HCT116 (cell line): ENCODE results near the gene ATP6V1E1. TPM values are rescaled to one million over a fixed set of nuclear protein-coding genes. Genes with fewer than 3 reads are reported as not detected.

Experiments
- ATAC-seq: fragments of 200-7000 bp; cut with Tn5 transposase; 2 replicates; pipeline ENCODE4 v1.9.1; 2020; ENCODE audit warnings: mild to moderate bottlenecking, moderate library complexity
- BruUV-seq: library from RNA; stranded (reverse); fragments of 400-500 nt; replicated peaks from 2 replicates; lab custom pipeline; 2021; lab: Mats Ljungman, UMichigan
- CTCF ChIA-PET: fragments of 300-600 bp; sonication (Branson Sonifier 250); formaldehyde crosslinking; loops from one replicate; lab custom pipeline; 2021; ENCODE audit warnings: antibody characterized with exemption; lab: Charles Lee
- POLR2A ChIA-PET: fragments of 300-600, 350-600 bp; sonication (Branson Sonifier 250); formaldehyde crosslinking; loops from one replicate; lab custom pipeline; 2021; ENCODE audit warnings: antibody characterized with exemption; lab: Charles Lee
- RAD21 ChIA-PET, 2 experiments: fragments of 300-600 bp; sonication (Branson Sonifier 250); formaldehyde crosslinking; loops; one replicate each; lab custom pipeline; 2023; ENCODE audit warnings: low total read pairs in 2 of 2; ENCODE audit not compliant: uncharacterized antibody in 2 of 2, unreplicated experiment in 2 of 2, low non-redundant PET in 1 of 2; lab: Charles Lee
- DNase-seq: peaks from one replicate; pipeline ENCODE4 v3.0.0-alpha.2; 2010; ENCODE audit warnings: low read depth, low spot score
- H2AFZ ChIP-seq: fragments of 200-600 bp; shearing (Covaris generic), sonication (generic); 2 replicates; pipeline ENCODE4 v1.6.1; 2017; ENCODE audit warnings: low read depth, mixed run types, mixed read lengths, antibody characterized with exemption, low read length; ENCODE audit not compliant: poor library complexity, severe bottlenecking
- H3K27ac ChIP-seq: 2 replicates; pipeline ENCODE4 v1.5.1; 2012; ENCODE audit warnings: low read depth, low read length
- H3K27me3 ChIP-seq: fragments of 200-600 bp; sonication (generic); 2 replicates; pipeline ENCODE4 v1.6.1; 2016; ENCODE audit warnings: mixed run types, low read length, mixed read lengths; ENCODE audit not compliant: insufficient read depth
- H3K36me3 ChIP-seq, 2 experiments: fragments of 200-500 bp in 1 of 2; fragments of 200-600 bp in 1 of 2; sonication (Bioruptor generic) in 1 of 2; sonication (generic) in 1 of 2; 2 replicates each; pipeline versions ENCODE4 v1.5.1 to v1.6.1; 2014 to 2016; ENCODE audit warnings: low read length in 2 of 2, inconsistent platforms in 1 of 2, mixed read lengths in 1 of 2, mixed run types in 1 of 2; ENCODE audit not compliant: insufficient read depth in 2 of 2, control insufficient read depth in 1 of 2
- H3K4me1 ChIP-seq, 2 experiments: fragments of 200-600 bp in 1 of 2; sonication (generic) in 1 of 2; 2 replicates each; pipeline versions ENCODE4 v1.5.1 to v1.6.1; 2012 to 2017; ENCODE audit warnings: low read length in 2 of 2, inconsistent platforms in 1 of 2, mild to moderate bottlenecking in 1 of 2, mixed read lengths in 1 of 2, mixed run types in 1 of 2, moderate library complexity in 1 of 2; ENCODE audit not compliant: insufficient read depth in 2 of 2, control insufficient read depth in 1 of 2
- H3K4me2 ChIP-seq: fragments of 200-600 bp; sonication (generic); 2 replicates; pipeline ENCODE4 v1.6.1; 2017; ENCODE audit warnings: mixed run types, low read length, mixed read lengths
- H3K4me3 ChIP-seq, 2 experiments: fragments of 200-600 bp in 1 of 2; sonication (generic) in 1 of 2; replicated peaks in 1 of 2; 2 replicates each; pipeline ENCODE4 v1.5.1; 2011 to 2016; ENCODE audit warnings: low read length in 2 of 2, control low read depth in 1 of 2, low read depth in 1 of 2, mild to moderate bottlenecking in 1 of 2, mixed read lengths in 1 of 2, mixed run types in 1 of 2
- H3K79me2 ChIP-seq: fragments of 200-600 bp; sonication (generic); 2 replicates; pipeline ENCODE4 v1.6.1; 2017; ENCODE audit warnings: mild to moderate bottlenecking, mixed run types, low read length, moderate library complexity, mixed read lengths; ENCODE audit not compliant: insufficient read depth
- H3K9ac ChIP-seq: fragments of 200-600 bp; sonication (generic); 2 replicates; pipeline ENCODE4 v1.6.1; 2016; ENCODE audit warnings: low read length, mixed read lengths
- H3K9me2 ChIP-seq: fragments of 200-600 bp; sonication (generic), shearing (Covaris generic); 2 replicates; pipeline ENCODE4 v1.6.1; 2017; ENCODE audit warnings: mixed run types, mild to moderate bottlenecking, moderate library complexity; ENCODE audit not compliant: insufficient read depth
- H3K9me3 ChIP-seq, 2 experiments: fragments of 200-500 bp in 1 of 2; fragments of 200-600 bp in 1 of 2; sonication (Bioruptor generic) in 1 of 2; sonication (generic) in 1 of 2; 2 replicates each; pipeline ENCODE4 v1.6.1; 2014 to 2017; ENCODE audit warnings: low read length in 2 of 2, mixed read lengths in 2 of 2, inconsistent platforms in 1 of 2, low read depth in 1 of 2, mild to moderate bottlenecking in 1 of 2, mixed run types in 1 of 2, moderate library complexity in 1 of 2; ENCODE audit not compliant: control insufficient read depth in 1 of 2, insufficient read depth in 1 of 2
- H4K20me1 ChIP-seq: fragments of 200-600 bp; sonication (generic), shearing (Covaris generic); 2 replicates; pipeline ENCODE4 v1.6.1; 2017; ENCODE audit warnings: mixed run types, mild to moderate bottlenecking, moderate library complexity; ENCODE audit not compliant: insufficient read depth
- CEBPB ChIP-seq: IDR thresholded peaks from 2 replicates; pipeline ENCODE4 v1.6.1; 2012; ENCODE audit warnings: low read depth
- ELF1 ChIP-seq: IDR thresholded peaks from 2 replicates; pipeline ENCODE4 v1.6.1; 2012; ENCODE audit warnings: low read depth, borderline replicate concordance
- FOSL1 ChIP-seq: IDR thresholded peaks from 2 replicates; pipeline ENCODE4 v1.6.1; 2012; ENCODE audit warnings: low read depth
- POLR2AphosphoS5 ChIP-seq: IDR thresholded peaks from 2 replicates; pipeline ENCODE4 v1.6.1; 2011; ENCODE audit warnings: mild to moderate bottlenecking, low read depth, low read length, moderate library complexity
- SRF ChIP-seq: IDR thresholded peaks from 2 replicates; pipeline ENCODE4 v1.6.1; 2012; ENCODE audit warnings: low read depth
- YY1 ChIP-seq: IDR thresholded peaks from 2 replicates; pipeline ENCODE4 v1.6.1; 2011; ENCODE audit warnings: low read length, low read depth, moderate library complexity, mild to moderate bottlenecking; ENCODE audit not compliant: insufficient replicate concordance; ENCODE audit errors: extremely low read depth
- ZFX ChIP-seq: fragments of 450-650 bp; IDR thresholded peaks from 2 replicates; pipeline ENCODE4 v1.6.1; 2017
- intact Hi-C: fragments of 100-400 bp; cut with micrococcal nuclease; formaldehyde crosslinking; loops from 2 replicates; pipeline ENCODE4 v1.10.0; 2022
- total RNA-seq: library from RNA; stranded (reverse); gene quantifications from one replicate; pipeline ENCODE4 v1.2.1, GENCODE V29; 2021; ENCODE audit not compliant: unreplicated experiment
- TF ChIP-seq, protein P1 (sequence below): IDR thresholded peaks from 2 replicates; pipeline ENCODE4 v1.6.1; 2012
- TF ChIP-seq, protein P2 (sequence below): IDR thresholded peaks from 2 replicates; pipeline ENCODE4 v1.6.1; 2012
- TF ChIP-seq, protein P3 (sequence below): IDR thresholded peaks from 2 replicates; pipeline ENCODE4 v1.6.1; 2012; ENCODE audit warnings: low read depth

The ATP6V1E1 gene
- total RNA-seq, 1 experiment from 2014 or later, result 107 TPM

DNA sequence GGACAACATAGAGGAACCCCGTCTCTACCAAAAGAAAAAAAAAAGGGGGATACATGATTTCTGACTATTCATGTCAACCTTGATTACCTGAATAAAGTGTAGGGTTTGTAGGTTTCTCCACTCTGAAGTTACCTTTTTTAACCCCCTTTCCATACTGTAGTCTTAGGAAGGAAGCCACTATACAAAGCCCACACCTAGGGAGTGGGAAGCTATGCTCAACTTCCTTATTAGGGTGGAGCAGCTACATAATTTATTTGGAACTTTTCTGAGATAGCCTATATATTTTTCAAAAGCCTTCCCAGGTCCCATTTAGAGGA is 582 bp upstream of the ATP6V1E1 start:
- H3K9me2 ChIP-seq, result no peaks in the 10 kb centered on the region
- RAD21 ChIA-PET, result no interaction called here
- H2AFZ ChIP-seq, result no peak overlapping the region
- peak overlapping the region; percentile 100 for H3K4me3 ChIP-seq
- intact Hi-C loops, result no loop called here
- TF ChIP-seq CEBPB, result no peak
- 0 out of 2 replicates have a peak, but pooled peaks have one; percentile 12 for TF ChIP-seq SRF
- H3K9ac ChIP-seq, result peak overlapping the region; percentile 99
- H3K27me3 ChIP-seq, result no peaks in the 10 kb centered on the region
- POLR2A ChIA-PET, result no interaction called here
- no peaks in the 10 kb centered on the region for H3K9me3 ChIP-seq
- CTCF ChIA-PET, result no interaction called here
- ATAC-seq, result peak; percentile 20
- BruUV-seq, result TSS peak; percentile 92
- no peak for DNase-seq
- H4K20me1 ChIP-seq, result no peaks in the 10 kb centered on the region
- peak overlapping the region; percentile 96 for H3K27ac ChIP-seq
- H3K79me2 ChIP-seq, result peaks cover 53% of the 10 kb centered on the region
- peaks cover 0 to 6% of the 10 kb centered on the region in 2 experiments; a peak in 1 of 4 replicates for H3K36me3 ChIP-seq
- peaks cover 24 to 36% of the 10 kb centered on the region in 2 experiments for H3K4me1 ChIP-seq
- peak overlapping the region; percentile 88 for H3K4me2 ChIP-seq

DNA sequence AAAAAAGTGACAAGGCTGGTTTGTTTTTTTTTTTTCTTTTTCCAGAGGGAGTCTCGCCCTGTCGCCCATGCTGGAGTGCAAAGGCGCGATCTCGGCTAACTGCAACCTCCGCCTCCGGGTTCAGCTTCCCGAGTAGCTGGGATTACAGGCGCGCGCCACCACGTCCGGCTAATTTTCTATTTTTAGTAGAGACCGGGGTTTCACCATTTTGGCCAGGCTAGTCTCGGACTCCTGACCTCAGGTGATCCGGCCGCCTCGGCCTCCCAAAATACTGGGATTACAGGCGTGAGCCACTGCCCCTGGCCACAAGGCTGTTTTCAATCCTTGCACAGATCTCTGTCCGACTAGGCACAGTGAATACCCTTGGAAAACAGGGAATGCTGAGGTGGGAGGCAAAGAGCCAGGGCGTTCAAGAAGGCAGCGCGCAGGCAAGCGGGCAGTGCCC is 566 bp downstream of the ATP6V1E1 start:
- TSS peak; percentile 93 for BruUV-seq
- POLR2A ChIA-PET, result no interaction called here
- peaks cover 64% of the 10 kb centered on the region for H3K79me2 ChIP-seq

More for the DNA sequence above, 566 bp downstream of the ATP6V1E1 start:
- Histone ChIP-seq H3K9me2 (no peaks in the 10 kb centered on the region), H3K4me2 (peak overlapping the region; percentile 88), H3K4me3 (peak overlapping the region; percentile 100), H3K9ac (peak overlapping the region; percentile 99), H3K36me3 (peaks cover 0 to 6% of the 10 kb centered on the region in 2 experiments; a peak in 2 of 4 replicates), H3K9me3 (no peaks in the 10 kb centered on the region), H2AFZ (no peak overlapping the region), H3K27me3 (no peaks in the 10 kb centered on the region), H3K27ac (peak overlapping the region; percentile 96)
- intact Hi-C loops, result no loop called here
- no peak for ATAC-seq
- ChIA-PET CTCF (no interaction called here), RAD21 (no interaction called here)
- no peak for DNase-seq
- TF ChIP-seq ELF1 (no peak), ZFX (no peak), SRF (no peak), YY1 (no peak), FOSL1 (no peak), POLR2AphosphoS5 (no peak), CEBPB (no peak)
- TF ChIP-seq, protein P1, sequence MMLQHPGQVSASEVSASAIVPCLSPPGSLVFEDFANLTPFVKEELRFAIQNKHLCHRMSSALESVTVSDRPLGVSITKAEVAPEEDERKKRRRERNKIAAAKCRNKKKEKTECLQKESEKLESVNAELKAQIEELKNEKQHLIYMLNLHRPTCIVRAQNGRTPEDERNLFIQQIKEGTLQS, result no peak
- TF ChIP-seq, protein P2, sequence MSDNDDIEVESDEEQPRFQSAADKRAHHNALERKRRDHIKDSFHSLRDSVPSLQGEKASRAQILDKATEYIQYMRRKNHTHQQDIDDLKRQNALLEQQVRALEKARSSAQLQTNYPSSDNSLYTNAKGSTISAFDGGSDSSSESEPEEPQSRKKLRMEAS, result no peak
- TF ChIP-seq, protein P3, sequence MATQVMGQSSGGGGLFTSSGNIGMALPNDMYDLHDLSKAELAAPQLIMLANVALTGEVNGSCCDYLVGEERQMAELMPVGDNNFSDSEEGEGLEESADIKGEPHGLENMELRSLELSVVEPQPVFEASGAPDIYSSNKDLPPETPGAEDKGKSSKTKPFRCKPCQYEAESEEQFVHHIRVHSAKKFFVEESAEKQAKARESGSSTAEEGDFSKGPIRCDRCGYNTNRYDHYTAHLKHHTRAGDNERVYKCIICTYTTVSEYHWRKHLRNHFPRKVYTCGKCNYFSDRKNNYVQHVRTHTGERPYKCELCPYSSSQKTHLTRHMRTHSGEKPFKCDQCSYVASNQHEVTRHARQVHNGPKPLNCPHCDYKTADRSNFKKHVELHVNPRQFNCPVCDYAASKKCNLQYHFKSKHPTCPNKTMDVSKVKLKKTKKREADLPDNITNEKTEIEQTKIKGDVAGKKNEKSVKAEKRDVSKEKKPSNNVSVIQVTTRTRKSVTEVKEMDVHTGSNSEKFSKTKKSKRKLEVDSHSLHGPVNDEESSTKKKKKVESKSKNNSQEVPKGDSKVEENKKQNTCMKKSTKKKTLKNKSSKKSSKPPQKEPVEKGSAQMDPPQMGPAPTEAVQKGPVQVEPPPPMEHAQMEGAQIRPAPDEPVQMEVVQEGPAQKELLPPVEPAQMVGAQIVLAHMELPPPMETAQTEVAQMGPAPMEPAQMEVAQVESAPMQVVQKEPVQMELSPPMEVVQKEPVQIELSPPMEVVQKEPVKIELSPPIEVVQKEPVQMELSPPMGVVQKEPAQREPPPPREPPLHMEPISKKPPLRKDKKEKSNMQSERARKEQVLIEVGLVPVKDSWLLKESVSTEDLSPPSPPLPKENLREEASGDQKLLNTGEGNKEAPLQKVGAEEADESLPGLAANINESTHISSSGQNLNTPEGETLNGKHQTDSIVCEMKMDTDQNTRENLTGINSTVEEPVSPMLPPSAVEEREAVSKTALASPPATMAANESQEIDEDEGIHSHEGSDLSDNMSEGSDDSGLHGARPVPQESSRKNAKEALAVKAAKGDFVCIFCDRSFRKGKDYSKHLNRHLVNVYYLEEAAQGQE, result no peak
- TF ChIP-seq, all 23 proteins: peak for 0
- H3K4me1 ChIP-seq, result peaks cover 15 to 25% of the 10 kb centered on the region in 2 experiments
- H4K20me1 ChIP-seq, result no peaks in the 10 kb centered on the region
